Measurements from ENCODE around the gene CDC20.

The CDC20 gene

DNA sequence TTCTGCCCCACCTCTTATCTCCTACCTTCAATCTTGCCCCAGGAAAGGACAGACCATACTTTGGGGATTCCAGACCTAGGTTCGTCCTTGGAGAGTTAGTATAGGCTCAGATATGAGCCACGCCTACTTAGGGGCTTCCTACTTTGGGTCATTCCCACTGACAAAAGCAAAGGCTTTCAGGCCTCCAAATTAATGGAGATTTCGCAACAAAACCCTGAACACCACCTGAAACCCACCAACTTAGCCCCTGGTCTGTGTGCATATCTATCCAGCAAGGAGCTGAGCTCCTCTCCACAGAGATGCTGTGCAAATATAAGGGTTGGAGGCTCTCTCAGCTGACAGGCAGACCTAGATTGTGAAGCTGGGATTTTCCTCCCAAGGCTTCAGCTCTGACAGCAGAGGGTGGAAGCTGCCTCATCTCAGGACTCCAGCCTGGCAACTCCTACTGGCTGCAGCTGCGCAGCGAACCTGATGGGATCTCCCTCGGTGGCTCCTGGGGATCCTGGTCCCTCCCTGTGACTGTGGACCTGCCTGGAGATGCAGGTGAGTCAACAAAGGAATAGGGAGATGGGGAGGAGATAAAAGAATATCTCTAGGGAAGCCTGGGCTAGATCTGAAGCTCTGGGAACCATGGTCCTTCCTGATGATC lies 19.1 kb upstream of the CDC20 start:
- Histone ChIP-seq H3K4me3 (IDR thresholded peaks at IDR 0.05; ENCODE audit: insufficient read depth, low read depth, low read length) (no peak overlapping the region), H3K4me1 (ENCODE audit: low read depth, poor library complexity, severe bottlenecking) (no peaks in the 10 kb centered on the region), H3K36me3 (ENCODE audit: insufficient read depth) (no peaks in the 10 kb centered on the region), H3K27ac (no peak overlapping the region), H3K4me2 (no peak overlapping the region), H3K9ac (no peak overlapping the region), H2AFZ (ENCODE audit: low read depth) (no peak overlapping the region), H4K20me1 (ENCODE audit: insufficient read depth) (no peaks in the 10 kb centered on the region), H3K79me2 (ENCODE audit: insufficient read depth, low read depth) (no peaks in the 10 kb centered on the region), H3K27me3 (ENCODE audit: insufficient read depth, low read depth) (no peaks in the 10 kb centered on the region)
- TF ChIP-seq, protein P1, sequence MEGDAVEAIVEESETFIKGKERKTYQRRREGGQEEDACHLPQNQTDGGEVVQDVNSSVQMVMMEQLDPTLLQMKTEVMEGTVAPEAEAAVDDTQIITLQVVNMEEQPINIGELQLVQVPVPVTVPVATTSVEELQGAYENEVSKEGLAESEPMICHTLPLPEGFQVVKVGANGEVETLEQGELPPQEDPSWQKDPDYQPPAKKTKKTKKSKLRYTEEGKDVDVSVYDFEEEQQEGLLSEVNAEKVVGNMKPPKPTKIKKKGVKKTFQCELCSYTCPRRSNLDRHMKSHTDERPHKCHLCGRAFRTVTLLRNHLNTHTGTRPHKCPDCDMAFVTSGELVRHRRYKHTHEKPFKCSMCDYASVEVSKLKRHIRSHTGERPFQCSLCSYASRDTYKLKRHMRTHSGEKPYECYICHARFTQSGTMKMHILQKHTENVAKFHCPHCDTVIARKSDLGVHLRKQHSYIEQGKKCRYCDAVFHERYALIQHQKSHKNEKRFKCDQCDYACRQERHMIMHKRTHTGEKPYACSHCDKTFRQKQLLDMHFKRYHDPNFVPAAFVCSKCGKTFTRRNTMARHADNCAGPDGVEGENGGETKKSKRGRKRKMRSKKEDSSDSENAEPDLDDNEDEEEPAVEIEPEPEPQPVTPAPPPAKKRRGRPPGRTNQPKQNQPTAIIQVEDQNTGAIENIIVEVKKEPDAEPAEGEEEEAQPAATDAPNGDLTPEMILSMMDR (conservative IDR thresholded peaks at IDR 0.05; ENCODE audit: low read depth, low read length): no peak

DNA sequence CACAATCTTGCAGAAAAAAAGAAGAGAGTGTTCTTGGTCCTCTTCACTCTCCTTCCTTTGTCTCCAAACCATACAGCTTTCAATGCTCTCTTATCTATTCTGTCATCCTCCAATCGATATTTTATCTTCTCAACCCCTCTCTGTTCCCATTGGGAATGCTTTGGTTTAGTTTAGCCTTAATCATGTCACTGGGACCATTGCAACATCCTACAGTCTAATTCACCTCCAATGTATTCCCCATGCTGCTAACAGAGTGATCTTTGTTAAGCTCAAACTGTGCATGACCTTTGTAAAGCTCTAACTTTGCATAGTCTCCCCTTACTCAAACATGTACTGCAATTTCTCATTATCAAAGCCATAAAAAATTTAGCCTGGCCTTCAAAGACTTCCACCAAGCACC lies 18.2 kb upstream of the CDC20 start:
- Histone ChIP-seq H3K36me3 (ENCODE audit: insufficient read depth) (no peaks in the 10 kb centered on the region), H3K79me2 (ENCODE audit: insufficient read depth, low read depth) (no peaks in the 10 kb centered on the region), H4K20me1 (ENCODE audit: insufficient read depth) (no peaks in the 10 kb centered on the region), H3K27me3 (ENCODE audit: insufficient read depth, low read depth) (no peaks in the 10 kb centered on the region), H3K9ac (no peak overlapping the region), H3K4me1 (ENCODE audit: low read depth, poor library complexity, severe bottlenecking) (no peaks in the 10 kb centered on the region), H3K27ac (no peak overlapping the region), H3K4me3 (IDR thresholded peaks at IDR 0.05; ENCODE audit: insufficient read depth, low read depth, low read length) (no peak overlapping the region), H3K4me2 (no peak overlapping the region), H2AFZ (ENCODE audit: low read depth) (no peak overlapping the region)
- TF ChIP-seq, protein P1 (conservative IDR thresholded peaks at IDR 0.05; ENCODE audit: low read depth, low read length): no peak

DNA sequence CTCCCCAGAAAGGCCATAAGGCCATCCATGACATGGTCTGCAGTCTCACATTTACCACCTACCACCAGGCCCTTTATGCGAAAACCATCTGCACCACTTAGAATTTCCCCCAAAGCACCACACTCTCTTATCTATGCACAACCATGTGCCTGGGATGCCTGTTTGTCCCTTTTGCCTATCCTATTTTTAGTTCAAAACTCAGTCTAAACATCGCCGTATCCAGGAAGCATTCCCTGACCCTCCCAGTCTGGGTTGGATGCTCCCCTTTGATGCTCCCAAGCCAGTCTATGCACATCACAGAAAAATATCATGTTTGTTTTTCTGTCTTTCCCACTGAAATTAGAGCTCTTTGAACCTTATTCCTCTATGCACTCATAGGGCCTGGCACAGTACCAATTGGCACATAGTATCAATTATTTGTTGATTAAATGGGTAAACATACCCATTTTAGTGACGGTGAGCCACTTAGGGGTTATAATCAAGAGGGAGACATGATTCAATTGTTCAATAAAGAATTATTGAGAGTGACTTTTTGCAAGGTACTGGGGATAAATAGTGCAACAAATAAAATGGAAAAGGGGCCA lies 14.4 kb upstream of the CDC20 start:
- TF ChIP-seq, protein P1 (conservative IDR thresholded peaks at IDR 0.05; ENCODE audit: low read depth, low read length): no peak
- no peak overlapping the region for H2AFZ ChIP-seq (ENCODE audit: low read depth)
- no peaks in the 10 kb centered on the region for H3K79me2 ChIP-seq (ENCODE audit: insufficient read depth, low read depth)
- H3K27ac ChIP-seq: no peak overlapping the region
- no peak overlapping the region for H3K9ac ChIP-seq
- H3K4me3 ChIP-seq (IDR thresholded peaks at IDR 0.05; ENCODE audit: insufficient read depth, low read depth, low read length): no peak overlapping the region
- H3K4me1 ChIP-seq (ENCODE audit: low read depth, poor library complexity, severe bottlenecking): no peaks in the 10 kb centered on the region
- no peaks in the 10 kb centered on the region for H3K36me3 ChIP-seq (ENCODE audit: insufficient read depth)
- H4K20me1 ChIP-seq (ENCODE audit: insufficient read depth): no peaks in the 10 kb centered on the region
- H3K27me3 ChIP-seq (ENCODE audit: insufficient read depth, low read depth): no peaks in the 10 kb centered on the region
- H3K4me2 ChIP-seq: no peak overlapping the region

DNA sequence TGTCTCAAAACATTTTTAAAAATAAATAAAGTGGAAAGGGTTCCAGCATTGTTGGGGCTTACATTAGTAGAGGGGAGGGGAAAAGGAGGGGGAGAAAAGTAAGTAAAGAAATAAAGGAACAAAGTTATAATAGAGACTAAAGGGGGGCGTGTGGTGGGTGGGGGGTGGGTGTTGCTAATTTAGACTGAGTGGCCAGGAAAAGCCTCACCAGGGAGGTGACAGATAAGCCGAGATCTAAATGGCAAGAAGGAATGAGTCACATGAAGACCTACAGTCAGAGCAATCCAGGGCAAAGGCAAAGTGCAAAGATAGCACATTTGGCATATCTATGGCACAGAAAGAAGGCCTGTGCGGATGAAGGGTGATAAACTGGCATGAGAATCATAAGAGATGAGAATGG lies 13.7 kb upstream of the CDC20 start:
- H3K4me1 ChIP-seq (ENCODE audit: low read depth, poor library complexity, severe bottlenecking): no peaks in the 10 kb centered on the region
- no peaks in the 10 kb centered on the region for H3K27me3 ChIP-seq (ENCODE audit: insufficient read depth, low read depth)
- no peak overlapping the region for H3K27ac ChIP-seq
- H3K4me3 ChIP-seq (IDR thresholded peaks at IDR 0.05; ENCODE audit: insufficient read depth, low read depth, low read length): no peak overlapping the region
- TF ChIP-seq, protein P1 (conservative IDR thresholded peaks at IDR 0.05; ENCODE audit: low read depth, low read length): no peak
- no peaks in the 10 kb centered on the region for H3K36me3 ChIP-seq (ENCODE audit: insufficient read depth)
- H2AFZ ChIP-seq (ENCODE audit: low read depth): no peak overlapping the region
- no peaks in the 10 kb centered on the region for H3K79me2 ChIP-seq (ENCODE audit: insufficient read depth, low read depth)
- no peak overlapping the region for H3K4me2 ChIP-seq
- no peak overlapping the region for H3K9ac ChIP-seq
- no peaks in the 10 kb centered on the region for H4K20me1 ChIP-seq (ENCODE audit: insufficient read depth)
